A549 (cell line): ENCODE measurements around the gene SH3RF2. TPM values are rescaled to one million over a fixed set of nuclear protein-coding genes. Genes with fewer than 3 reads are reported as not detected.

Experiments
- ATAC-seq, 2 experiments: fragments of 200-7000 bp in 1 of 2; fragments of >200 bp in 1 of 2; cut with Nextera tagmentation in 1 of 2; cut with Tn5 transposase in 1 of 2; 3 replicates each; pipeline versions ENCODE4 v1.8.0 to v1.9.1; 2018 to 2020; ENCODE audit warnings: mild to moderate bottlenecking in 1 of 2, moderate library complexity in 1 of 2
- CTCF ChIA-PET: fragments of 300-600 bp; sonication (Branson Sonifier 250); formaldehyde crosslinking; extraction: SDS; loops from one replicate; lab custom pipeline; 2021; ENCODE audit warnings: antibody characterized with exemption, inconsistent platforms; lab: Yijun Ruan, JAX
- POLR2A ChIA-PET: fragments of 350-600 bp; formaldehyde crosslinking; extraction: SDS; loops from one replicate; lab custom pipeline; 2021; ENCODE audit warnings: antibody characterized with exemption, inconsistent platforms; lab: Yijun Ruan, JAX
- DNase-seq, 2 experiments: peaks; one replicate each; pipeline versions ENCODE4 v3.0.0 to v3.0.0-alpha.2; 2011 to 2016; ENCODE audit warnings: low read depth in 1 of 2, low spot score in 1 of 2
- FAIRE-seq: peaks from 2 replicates; lab custom pipeline; 2011; peaks lifted over from hg19 to GRCh38; lab: Jason Lieb, UNC
- H3K27ac ChIP-seq, 2 experiments: fragments of >200 bp; sonication (Bioruptor Twin); formaldehyde crosslinking; 3 replicates each; pipeline ENCODE4 v1.5.1; 2016 to 2017
- H3K4me1 ChIP-seq: fragments of >200 bp; sonication (Bioruptor Twin); formaldehyde crosslinking; 3 replicates; pipeline ENCODE4 v1.6.1; 2016
- H3K4me2 ChIP-seq: fragments of >200 bp; sonication (Bioruptor Twin); formaldehyde crosslinking; 3 replicates; pipeline ENCODE4 v1.6.1; 2016
- H3K4me3 ChIP-seq: fragments of >200 bp; sonication (Bioruptor Twin); formaldehyde crosslinking; 3 replicates; pipeline ENCODE4 v1.5.1; 2016
- H3K9me3 ChIP-seq: fragments of >200 bp; sonication (Bioruptor Twin); formaldehyde crosslinking; 3 replicates; pipeline ENCODE4 v1.6.1; 2016
- BHLHE40 ChIP-seq: IDR thresholded peaks from 2 replicates; pipeline ENCODE4 v1.6.1; 2012; ENCODE audit warnings: low read depth, low read length, inconsistent platforms
- CBX2 ChIP-seq: fragments of 200-600 bp; sonication (generic); IDR thresholded peaks from 2 replicates; pipeline ENCODE4 v1.6.1; 2016; ENCODE audit warnings: low read depth, mild to moderate bottlenecking, borderline replicate concordance
- CTCF ChIP-seq: fragments of >200 bp; sonication (Bioruptor Twin); formaldehyde crosslinking; IDR thresholded peaks from 3 replicates; pipeline ENCODE4 v1.5.1; 2016
- EHF ChIP-seq: fragments of 250-450 bp; sonication (Bioruptor Pico); IDR thresholded peaks from 2 replicates; pipeline ENCODE4 v1.5.0; 2020; ENCODE audit warnings: mild to moderate bottlenecking
- EP300 ChIP-seq, 2 experiments: fragments of >200 bp; sonication (Bioruptor Twin); formaldehyde crosslinking; IDR thresholded peaks; 2 replicates in 1 of 2; 3 replicates in 1 of 2; pipeline ENCODE4 v1.6.1; 2016 to 2017
- FOSL2 ChIP-seq, 2 experiments: fragments of 450-650 bp in 1 of 2; fragments of >200 bp in 1 of 2; sonication (Bioruptor Twin) in 1 of 2; formaldehyde crosslinking; IDR thresholded peaks; 2 replicates each; pipeline versions ENCODE4 v1.5.0 to v1.6.1; 2016 to 2020; ENCODE audit warnings: mild to moderate bottlenecking in 1 of 2, moderate library complexity in 1 of 2
- FOXS1 ChIP-seq: fragments of 250-450 bp; sonication (Bioruptor Pico); IDR thresholded peaks from 2 replicates; pipeline ENCODE4 v1.5.0; 2020; ENCODE audit warnings: mild to moderate bottlenecking, moderate library complexity
- GATA3 ChIP-seq: IDR thresholded peaks from 2 replicates; pipeline ENCODE4 v1.6.1; 2012; ENCODE audit warnings: borderline replicate concordance
- HDAC2 ChIP-seq: fragments of 200-600 bp; sonication (generic); IDR thresholded peaks from 2 replicates; pipeline ENCODE4 v1.6.1; 2016
- HES2 ChIP-seq: fragments of >200 bp; sonication (Bioruptor Twin); formaldehyde crosslinking; IDR thresholded peaks from 2 replicates; pipeline ENCODE4 v1.6.1; 2016
- HOXB13 ChIP-seq: fragments of 250-450 bp; sonication (Bioruptor Pico); IDR thresholded peaks from 2 replicates; pipeline ENCODE4 v1.5.0; 2020; ENCODE audit warnings: low read depth, mild to moderate bottlenecking, moderate library complexity
- MAFK ChIP-seq: fragments of 450-650 bp; IDR thresholded peaks from 2 replicates; pipeline ENCODE4 v1.6.1; 2014; ENCODE audit not compliant: partially characterized antibody
- MAX ChIP-seq: IDR thresholded peaks from 2 replicates; pipeline ENCODE4 v1.6.1; 2012
- PBX3 ChIP-seq: IDR thresholded peaks from 2 replicates; pipeline ENCODE4 v1.6.1; 2012
- POLR2AphosphoS2 ChIP-seq: conservative IDR thresholded peaks from 2 replicates; pipeline ENCODE4 v1.6.1; 2012; ENCODE audit warnings: low read length, improper control_type of control experiment, inconsistent platforms
- RAD21 ChIP-seq, 2 experiments: fragments of >200 bp in 1 of 2; sonication (Bioruptor Twin) in 1 of 2; formaldehyde crosslinking in 1 of 2; IDR thresholded peaks in 1 of 2; conservative IDR thresholded peaks in 1 of 2; 2 replicates in 1 of 2; 3 replicates in 1 of 2; pipeline ENCODE4 v1.6.1; 2012 to 2018; ENCODE audit warnings: inconsistent platforms in 1 of 2
- RCOR1 ChIP-seq: fragments of 150-350 bp; IDR thresholded peaks from 2 replicates; pipeline ENCODE4 v1.6.1; 2014; ENCODE audit warnings: antibody characterized with exemption, low read length, low read depth
- TP53 ChIP-seq: fragments of 250-450 bp; sonication (Bioruptor Pico); IDR thresholded peaks from 2 replicates; pipeline ENCODE4 v1.5.0; 2021; ENCODE audit warnings: mild to moderate bottlenecking, moderate library complexity
- USF2 ChIP-seq: fragments of 450-650 bp; IDR thresholded peaks from 2 replicates; pipeline ENCODE4 v1.6.1; 2014; ENCODE audit warnings: antibody characterized with exemption
- ZSCAN20 ChIP-seq: fragments of 250-450 bp; sonication (Bioruptor Pico); IDR thresholded peaks from 2 replicates; pipeline ENCODE4 v1.8.0; 2022; ENCODE audit warnings: mild to moderate bottlenecking, moderate library complexity
- WGBS: methylation state at CpG from one replicate; pipeline ENCODE4 v1.1.6; 2017; ENCODE audit errors: missing lambda C conversion rate; 5-methylcytosine and 5-hydroxymethylcytosine counted together
- polyA plus RNA-seq, 4 experiments: library from polyadenylated mRNA; depleted of rRNA in 3 of 4; stranded (reverse); fragments of >200 nt; fragmentation: RNase III in 1 of 4; extraction: RNeasy Plus Mini Kit Qiagen cat#74134 plus additional on column Dnase treatment in 1 of 4; gene quantifications; 2 replicates in 3 of 4; 3 replicates in 1 of 4; pipeline ENCODE4 v1.2.3, GENCODE V29; 2011 to 2017
- TF ChIP-seq, protein P1 (sequence below): fragments of 250-450 bp; sonication (Bioruptor Pico); IDR thresholded peaks from 2 replicates; pipeline ENCODE4 v1.5.0; 2021; ENCODE audit warnings: mild to moderate bottlenecking, moderate library complexity, borderline replicate concordance

The SH3RF2 gene
- polyA plus RNA-seq, 2 of the 4 experiments (the other 2 are of a cell fraction): 4.1 to 6.0 TPM

DNA sequence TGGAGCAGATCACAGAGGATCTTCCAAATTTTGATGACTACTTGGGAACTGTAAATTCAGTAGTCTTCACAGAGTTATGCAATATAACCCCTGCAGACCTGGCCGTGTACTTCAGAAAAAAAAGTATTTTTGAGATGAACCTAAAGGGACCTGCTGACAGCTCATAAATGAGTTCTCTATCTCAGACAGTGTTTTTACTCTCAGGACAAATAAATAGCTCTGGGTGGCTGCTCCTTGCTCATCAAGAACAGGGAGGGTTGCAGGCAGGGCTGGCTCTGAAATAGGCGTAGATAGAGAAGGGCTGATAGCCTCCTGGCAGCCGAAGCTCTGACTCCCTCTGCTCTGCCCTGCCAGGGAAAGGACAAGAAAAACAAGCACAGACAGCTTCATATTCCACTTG, 104.1 kb downstream of the SH3RF2 start:
- Histone ChIP-seq H3K27ac (no peak overlapping the region), H3K9me3 (no peaks in the 10 kb centered on the region), H3K4me3 (no peak overlapping the region), H3K4me1 (peaks cover 26% of the 10 kb centered on the region), H3K4me2 (no peak overlapping the region)
- POLR2A ChIA-PET: no interaction called here
- no peak for FAIRE-seq
- WGBS: 81% methylated on average over 3 of the region's 3 CpGs
- TF ChIP-seq POLR2AphosphoS2: no peak
- TF ChIP-seq FOXS1: no peak
- TF ChIP-seq HOXB13: no peak
- no peak for TF ChIP-seq FOSL2 (IDR thresholded peaks at IDR 0.05)
- TF ChIP-seq FOSL2 (CRISPR knock-in tag; IDR thresholded peaks at IDR 0.05): no peak
- no peak for TF ChIP-seq BHLHE40
- TF ChIP-seq USF2: no peak
- TF ChIP-seq EHF (CRISPR knock-in tag): no peak
- TF ChIP-seq MAFK: no peak
- no peak for TF ChIP-seq GATA3
- TF ChIP-seq PBX3: no peak
- no peak for TF ChIP-seq HDAC2
- TF ChIP-seq RCOR1: no peak
- TF ChIP-seq EP300 (IDR thresholded peaks at IDR 0.05): no peak
- TF ChIP-seq ZSCAN20: no peak
- no peak for TF ChIP-seq MAX
- no peak for TF ChIP-seq HES2
- TF ChIP-seq, all 56 proteins: peak for 0
- DNase-seq (no peak), ATAC-seq (no peak; a peak in 1 of 6 replicates)
- CTCF ChIA-PET: interaction anchor here (0.6 to 2.0 kb wide), 15 partner anchors 8 to 1836 kb away, joined by 3 to 15 read pairs (median 5); no protein-coding TSS in a partner anchor

GRCh38 chr5:146041180-146041789, 104.9 kb downstream of the SH3RF2 start:
- peak in 1 of 2 experiments; percentile 33 for DNase-seq
- Histone ChIP-seq H3K4me2 (no peak overlapping the region), H3K4me1 (peaks cover 26% of the 10 kb centered on the region), H3K27ac (peak overlapping the region in 1 of 2 experiments; percentile 78; a peak in 2 of 6 replicates), H3K9me3 (no peaks in the 10 kb centered on the region)
- CTCF ChIA-PET: interaction anchor here (0.6 to 2.0 kb wide), 19 partner anchors 8 to 1837 kb away, joined by 3 to 15 read pairs (median 5); partner anchors contain the start of gene PRELID2
- POLR2A ChIA-PET: interaction anchor here (1.2 kb wide), 1 partner anchor 206 kb away, joined by 3 read pairs; the partner anchor contains the start of gene PRELID2
- WGBS: 65% methylated on average over 10 of the region's 10 CpGs
- TF ChIP-seq MAX (no peak), RAD21 (conservative IDR thresholded peaks at IDR 0.05 in 1 of 2, IDR thresholded peaks at IDR 0.05 in 1 of 2) (peak; percentile 31 to 35; a peak in 4 of 5 replicates), CBX2 (no peak), TP53 (CRISPR knock-in tag) (no peak), CTCF (peak; percentile 29; the same call in 1 of the 3 replicates)
- TF ChIP-seq, protein P1, sequence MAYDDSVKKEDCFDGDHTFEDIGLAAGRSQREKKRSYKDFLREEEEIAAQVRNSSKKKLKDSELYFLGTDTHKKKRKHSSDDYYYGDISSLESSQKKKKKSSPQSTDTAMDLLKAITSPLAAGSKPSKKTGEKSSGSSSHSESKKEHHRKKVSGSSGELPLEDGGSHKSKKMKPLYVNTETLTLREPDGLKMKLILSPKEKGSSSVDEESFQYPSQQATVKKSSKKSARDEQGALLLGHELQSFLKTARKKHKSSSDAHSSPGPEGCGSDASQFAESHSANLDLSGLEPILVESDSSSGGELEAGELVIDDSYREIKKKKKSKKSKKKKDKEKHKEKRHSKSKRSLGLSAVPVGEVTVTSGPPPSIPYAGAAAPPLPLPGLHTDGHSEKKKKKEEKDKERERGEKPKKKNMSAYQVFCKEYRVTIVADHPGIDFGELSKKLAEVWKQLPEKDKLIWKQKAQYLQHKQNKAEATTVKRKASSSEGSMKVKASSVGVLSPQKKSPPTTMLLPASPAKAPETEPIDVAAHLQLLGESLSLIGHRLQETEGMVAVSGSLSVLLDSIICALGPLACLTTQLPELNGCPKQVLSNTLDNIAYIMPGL (CRISPR knock-in tag): no peak
- TF ChIP-seq, all 56 proteins: peak for 2
- no peak overlapping the region for H3K4me3 ChIP-seq
- FAIRE-seq (no peak), ATAC-seq (peak; percentile 80 to 88; a peak in 5 of 6 replicates)
